ENCODE measurements around the gene LHCGR.

LHCGR gene

GRCh38 chr2:48755473-48755872, at the start of gene LHCGR:
TSS of gene LHCGR (minus strand) at chr2:48755724. CDS start at chr2:48755671, 53 bp downstream.
- Histone ChIP-seq H3K4me1 (ENCODE audit: control insufficient read depth, insufficient read depth, low read length) (peaks cover 4% of the 10 kb centered on the region), H3K4me3 (ENCODE audit: low read length) (peak within 1 kb of the TSS; percentile 73), H3K9me3 (ENCODE audit: control insufficient read depth, low read length) (no peaks in the 10 kb centered on the region), H3K9ac (ENCODE audit: low read length) (peak within 1 kb of the TSS; percentile 51), H3K27me3 (replicated peaks; ENCODE audit: control insufficient read depth, insufficient read depth, low read length) (peaks cover 10% of the 10 kb centered on the region), H3K36me3 (ENCODE audit: control insufficient read depth, insufficient read depth, low read length, severe bottlenecking) (no peaks in the 10 kb centered on the region)
- no peak for DNase-seq (ENCODE audit: low read depth)

GRCh38 chr2:48799601-48800000, 44.1 kb upstream of the LHCGR start:
- Histone ChIP-seq H3K4me3 (ENCODE audit: low read length) (no peak overlapping the region), H3K36me3 (ENCODE audit: control insufficient read depth, insufficient read depth, low read length, severe bottlenecking) (no peaks in the 10 kb centered on the region), H3K4me1 (ENCODE audit: control insufficient read depth, insufficient read depth, low read length) (no peaks in the 10 kb centered on the region), H3K27me3 (replicated peaks; ENCODE audit: control insufficient read depth, insufficient read depth, low read length) (peaks cover 7% of the 10 kb centered on the region), H3K9me3 (ENCODE audit: control insufficient read depth, low read length) (no peaks in the 10 kb centered on the region), H3K9ac (ENCODE audit: low read length) (no peak overlapping the region)
- DNase-seq (ENCODE audit: low read depth): no peak

GRCh38 chr2:48795065-48795464, 39.5 kb upstream of the LHCGR start:
- H3K4me3 ChIP-seq (ENCODE audit: low read length): no peak overlapping the region
- no peaks in the 10 kb centered on the region for H3K27me3 ChIP-seq (replicated peaks; ENCODE audit: control insufficient read depth, insufficient read depth, low read length)
- H3K4me1 ChIP-seq (ENCODE audit: control insufficient read depth, insufficient read depth, low read length): peaks cover 5% of the 10 kb centered on the region
- no peaks in the 10 kb centered on the region for H3K9me3 ChIP-seq (ENCODE audit: control insufficient read depth, low read length)
- no peaks in the 10 kb centered on the region for H3K36me3 ChIP-seq (ENCODE audit: control insufficient read depth, insufficient read depth, low read length, severe bottlenecking)
- no peak overlapping the region for H3K9ac ChIP-seq (ENCODE audit: low read length)
- no peak for DNase-seq (ENCODE audit: low read depth)

- no peaks in the 10 kb centered on the region for H3K36me3 ChIP-seq (ENCODE audit: control insufficient read depth, insufficient read depth, low read length, severe bottlenecking)
- no peaks in the 10 kb centered on the region for H3K27me3 ChIP-seq (replicated peaks; ENCODE audit: control insufficient read depth, insufficient read depth, low read length)
- no peaks in the 10 kb centered on the region for H3K9me3 ChIP-seq (ENCODE audit: control insufficient read depth, low read length)
- H3K4me1 ChIP-seq (ENCODE audit: control insufficient read depth, insufficient read depth, low read length): peaks cover 5% of the 10 kb centered on the region
- no peak overlapping the region for H3K9ac ChIP-seq (ENCODE audit: low read length)
- no peak for DNase-seq (ENCODE audit: low read depth)
- H3K4me3 ChIP-seq (ENCODE audit: low read length): no peak overlapping the region
Measured at GRCh38 chr2:48793671-48794070, 38.1 kb upstream of the LHCGR start.

GRCh38 chr2:48792030-48792429, 36.5 kb upstream of the LHCGR start:
- no peak for DNase-seq (ENCODE audit: low read depth)
- H3K4me1 ChIP-seq (ENCODE audit: control insufficient read depth, insufficient read depth, low read length): peaks cover 5% of the 10 kb centered on the region
- H3K4me3 ChIP-seq (ENCODE audit: low read length): no peak overlapping the region
- no peak overlapping the region for H3K9ac ChIP-seq (ENCODE audit: low read length)
- no peaks in the 10 kb centered on the region for H3K36me3 ChIP-seq (ENCODE audit: control insufficient read depth, insufficient read depth, low read length, severe bottlenecking)
- no peaks in the 10 kb centered on the region for H3K9me3 ChIP-seq (ENCODE audit: control insufficient read depth, low read length)
- H3K27me3 ChIP-seq (replicated peaks; ENCODE audit: control insufficient read depth, insufficient read depth, low read length): no peaks in the 10 kb centered on the region

GRCh38 chr2:48790407-48791170, 35.1 kb upstream of the LHCGR start:
- Histone ChIP-seq H3K4me3 (ENCODE audit: low read length) (no peak overlapping the region), H3K4me1 (ENCODE audit: control insufficient read depth, insufficient read depth, low read length) (peaks cover 5% of the 10 kb centered on the region), H3K9ac (ENCODE audit: low read length) (no peak overlapping the region), H3K9me3 (ENCODE audit: control insufficient read depth, low read length) (no peaks in the 10 kb centered on the region), H3K36me3 (ENCODE audit: control insufficient read depth, insufficient read depth, low read length, severe bottlenecking) (no peaks in the 10 kb centered on the region), H3K27me3 (replicated peaks; ENCODE audit: control insufficient read depth, insufficient read depth, low read length) (no peaks in the 10 kb centered on the region)
- no peak for DNase-seq (ENCODE audit: low read depth)

- H3K9ac ChIP-seq (ENCODE audit: low read length): no peak overlapping the region
- H3K27me3 ChIP-seq (replicated peaks; ENCODE audit: control insufficient read depth, insufficient read depth, low read length): no peaks in the 10 kb centered on the region
- no peak for DNase-seq (ENCODE audit: low read depth)
- no peaks in the 10 kb centered on the region for H3K9me3 ChIP-seq (ENCODE audit: control insufficient read depth, low read length)
- no peak overlapping the region for H3K4me3 ChIP-seq (ENCODE audit: low read length)
- H3K4me1 ChIP-seq (ENCODE audit: control insufficient read depth, insufficient read depth, low read length): peaks cover 5% of the 10 kb centered on the region
- H3K36me3 ChIP-seq (ENCODE audit: control insufficient read depth, insufficient read depth, low read length, severe bottlenecking): no peaks in the 10 kb centered on the region
Measured at GRCh38 chr2:48787580-48787979, 32.1 kb upstream of the LHCGR start.

GRCh38 chr2:48781366-48781765, 25.8 kb upstream of the LHCGR start:
- no peaks in the 10 kb centered on the region for H3K4me1 ChIP-seq (ENCODE audit: control insufficient read depth, insufficient read depth, low read length)
- H3K27me3 ChIP-seq (replicated peaks; ENCODE audit: control insufficient read depth, insufficient read depth, low read length): no peaks in the 10 kb centered on the region
- no peak overlapping the region for H3K9ac ChIP-seq (ENCODE audit: low read length)
- H3K9me3 ChIP-seq (ENCODE audit: control insufficient read depth, low read length): no peaks in the 10 kb centered on the region
- no peak overlapping the region for H3K4me3 ChIP-seq (ENCODE audit: low read length)
- no peaks in the 10 kb centered on the region for H3K36me3 ChIP-seq (ENCODE audit: control insufficient read depth, insufficient read depth, low read length, severe bottlenecking)
- no peak for DNase-seq (ENCODE audit: low read depth)

- Histone ChIP-seq H3K4me3 (ENCODE audit: low read length) (no peak overlapping the region), H3K27me3 (replicated peaks; ENCODE audit: control insufficient read depth, insufficient read depth, low read length) (no peaks in the 10 kb centered on the region), H3K9ac (ENCODE audit: low read length) (no peak overlapping the region), H3K36me3 (ENCODE audit: control insufficient read depth, insufficient read depth, low read length, severe bottlenecking) (no peaks in the 10 kb centered on the region), H3K9me3 (ENCODE audit: control insufficient read depth, low read length) (no peaks in the 10 kb centered on the region), H3K4me1 (ENCODE audit: control insufficient read depth, insufficient read depth, low read length) (no peaks in the 10 kb centered on the region)
- no peak for DNase-seq (ENCODE audit: low read depth)
Measured at GRCh38 chr2:48779019-48779716, 23.6 kb upstream of the LHCGR start.

- DNase-seq (ENCODE audit: low read depth): no peak
- Histone ChIP-seq H3K4me3 (ENCODE audit: low read length) (no peak overlapping the region), H3K9me3 (ENCODE audit: control insufficient read depth, low read length) (no peaks in the 10 kb centered on the region), H3K36me3 (ENCODE audit: control insufficient read depth, insufficient read depth, low read length, severe bottlenecking) (no peaks in the 10 kb centered on the region), H3K27me3 (replicated peaks; ENCODE audit: control insufficient read depth, insufficient read depth, low read length) (no peaks in the 10 kb centered on the region), H3K9ac (ENCODE audit: low read length) (no peak overlapping the region), H3K4me1 (ENCODE audit: control insufficient read depth, insufficient read depth, low read length) (peaks cover 7% of the 10 kb centered on the region)
Measured at GRCh38 chr2:48774251-48774650, 18.7 kb upstream of the LHCGR start.

- Histone ChIP-seq H3K9ac (ENCODE audit: low read length) (no peak overlapping the region), H3K4me1 (ENCODE audit: control insufficient read depth, insufficient read depth, low read length) (peaks cover 7% of the 10 kb centered on the region), H3K27me3 (replicated peaks; ENCODE audit: control insufficient read depth, insufficient read depth, low read length) (no peaks in the 10 kb centered on the region), H3K4me3 (ENCODE audit: low read length) (no peak overlapping the region), H3K36me3 (ENCODE audit: control insufficient read depth, insufficient read depth, low read length, severe bottlenecking) (no peaks in the 10 kb centered on the region), H3K9me3 (ENCODE audit: control insufficient read depth, low read length) (no peaks in the 10 kb centered on the region)
- DNase-seq (ENCODE audit: low read depth): no peak
Measured at GRCh38 chr2:48771241-48772014, 15.9 kb upstream of the LHCGR start.
